A172 (cell line): ENCODE results near the gene CCL4L2. TPM values are rescaled to one million over a fixed set of nuclear protein-coding genes. Genes with fewer than 3 reads are reported as not detected.
"Not testable (repeated sequence)": the region's sequence is repeated elsewhere in the genome, so short reads cannot be mapped to it uniquely, and the experiment has no call there.

ENCODE experiments used
- DNase-seq: peaks from one replicate; pipeline ENCODE4 v3.0.0-alpha.2; 2015; ENCODE audit warnings: low spot score
- total RNA-seq: library from RNA; depleted of rRNA; stranded (reverse); fragments of >200 nt; shearing (Covaris generic); gene quantifications from 2 replicates; pipeline ENCODE4 v1.2.3, GENCODE V29; 2014; rRNA removed

CCL4L2 gene
- total RNA-seq = not detected in 2 replicates

- DNase-seq = not testable (repeated sequence)
Observed at GRCh38 chr17:36210439-36211211, at the start of gene CCL4L2. Gene CCL4L2 (plus strand): TSS chr17:36211063.

GRCh38 chr17:36168836-36169235, 42.0 kb upstream of the CCL4L2 start:
- not testable (repeated sequence) for DNase-seq

- DNase-seq = not testable (repeated sequence)
Observed at GRCh38 chr17:36176536-36176935, 34.3 kb upstream of the CCL4L2 start, which contains the start of gene TBC1D3B. Gene TBC1D3B (minus strand): TSS chr17:36176636. CDS start chr17:36175050, 1,586 bp downstream.

- not testable (repeated sequence) for DNase-seq
Observed at GRCh38 chr17:36181446-36182175, 29.3 kb upstream of the CCL4L2 start.

GRCh38 chr17:36182176-36183000, 28.5 kb upstream of the CCL4L2 start:
- DNase-seq = no peak

GRCh38 chr17:36183001-36183971, 27.6 kb upstream of the CCL4L2 start:
- DNase-seq = no peak

GRCh38 chr17:36184023-36184765, 26.7 kb upstream of the CCL4L2 start:
- no peak for DNase-seq

- no peak for DNase-seq
Observed at GRCh38 chr17:36185416-36185815, 25.4 kb upstream of the CCL4L2 start.

GRCh38 chr17:36186810-36187763, 23.8 kb upstream of the CCL4L2 start:
- not testable (repeated sequence) for DNase-seq

GRCh38 chr17:36187943-36188665, 22.8 kb upstream of the CCL4L2 start:
- not testable (repeated sequence) for DNase-seq

- no peak for DNase-seq
Observed at GRCh38 chr17:36188891-36189306, 22.0 kb upstream of the CCL4L2 start.

- not testable (repeated sequence) for DNase-seq
Observed at GRCh38 chr17:36189993-36190392, 20.9 kb upstream of the CCL4L2 start.

GRCh38 chr17:36190549-36191330, 20.1 kb upstream of the CCL4L2 start:
- not testable (repeated sequence) for DNase-seq

GRCh38 chr17:36193216-36193775, 17.6 kb upstream of the CCL4L2 start:
- DNase-seq = no peak

- DNase-seq = not testable (repeated sequence)
Observed at GRCh38 chr17:36194147-36194831, 16.6 kb upstream of the CCL4L2 start.

- not testable (repeated sequence) for DNase-seq
Observed at GRCh38 chr17:36194832-36195433, 15.9 kb upstream of the CCL4L2 start.
